Measurements from ENCODE around the gene MAP3K4.

Gene MAP3K4

DNA sequence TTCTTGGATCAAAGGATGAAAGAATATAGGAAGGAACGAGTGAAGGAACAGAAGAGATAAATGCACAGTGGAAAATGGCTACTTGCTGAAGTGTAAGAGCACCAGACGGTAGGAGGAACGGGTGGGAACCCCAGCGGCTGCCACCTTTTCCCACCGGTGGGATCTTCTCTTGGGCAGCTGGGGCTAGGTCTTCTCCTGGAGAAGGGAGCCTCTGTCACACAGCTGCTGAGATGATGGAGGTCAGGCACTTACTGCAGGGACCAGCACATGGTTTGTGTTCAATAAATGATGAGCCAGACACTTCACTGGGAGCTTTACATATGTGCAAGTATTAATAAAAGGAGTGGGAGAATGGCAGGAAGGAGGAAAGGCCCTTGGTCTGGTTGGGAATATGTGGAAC is 158.6 kb downstream of the MAP3K4 start:
- Histone ChIP-seq H3K36me3 (ENCODE audit: insufficient read depth, low read length) (no peaks in the 10 kb centered on the region), H3K79me2 (ENCODE audit: insufficient read depth, low read length) (no peaks in the 10 kb centered on the region), H3K4me2 (ENCODE audit: low read depth, low read length, poor library complexity, severe bottlenecking) (no peak overlapping the region), H3F3A (ENCODE audit: low read depth) (no peaks in the 10 kb centered on the region), H3K9me3 (ENCODE audit: insufficient read depth, low read depth, low read length) (no peaks in the 10 kb centered on the region), H3K27me3 (ENCODE audit: insufficient read depth, low read length, poor library complexity, severe bottlenecking) (no peaks in the 10 kb centered on the region), H2AFZ (ENCODE audit: low read length) (no peak overlapping the region), H3K4me3 (ENCODE audit: low read length, poor library complexity, severe bottlenecking) (no peak overlapping the region), H3K9ac (ENCODE audit: low read depth, low read length, poor library complexity, severe bottlenecking) (no peak overlapping the region), H4K20me1 (ENCODE audit: insufficient read depth, low read length, poor library complexity, severe bottlenecking) (no peaks in the 10 kb centered on the region), H3K4me1 (ENCODE audit: insufficient read depth, low read length, poor library complexity, severe bottlenecking) (no peaks in the 10 kb centered on the region), H3K9me2 (replicated peaks; ENCODE audit: low read depth, low read length) (no peaks in the 10 kb centered on the region)
- TF ChIP-seq EZH2phosphoT487 (IDR thresholded peaks at IDR 0.05; ENCODE audit: borderline replicate concordance): no peak
- TF ChIP-seq, protein P1, sequence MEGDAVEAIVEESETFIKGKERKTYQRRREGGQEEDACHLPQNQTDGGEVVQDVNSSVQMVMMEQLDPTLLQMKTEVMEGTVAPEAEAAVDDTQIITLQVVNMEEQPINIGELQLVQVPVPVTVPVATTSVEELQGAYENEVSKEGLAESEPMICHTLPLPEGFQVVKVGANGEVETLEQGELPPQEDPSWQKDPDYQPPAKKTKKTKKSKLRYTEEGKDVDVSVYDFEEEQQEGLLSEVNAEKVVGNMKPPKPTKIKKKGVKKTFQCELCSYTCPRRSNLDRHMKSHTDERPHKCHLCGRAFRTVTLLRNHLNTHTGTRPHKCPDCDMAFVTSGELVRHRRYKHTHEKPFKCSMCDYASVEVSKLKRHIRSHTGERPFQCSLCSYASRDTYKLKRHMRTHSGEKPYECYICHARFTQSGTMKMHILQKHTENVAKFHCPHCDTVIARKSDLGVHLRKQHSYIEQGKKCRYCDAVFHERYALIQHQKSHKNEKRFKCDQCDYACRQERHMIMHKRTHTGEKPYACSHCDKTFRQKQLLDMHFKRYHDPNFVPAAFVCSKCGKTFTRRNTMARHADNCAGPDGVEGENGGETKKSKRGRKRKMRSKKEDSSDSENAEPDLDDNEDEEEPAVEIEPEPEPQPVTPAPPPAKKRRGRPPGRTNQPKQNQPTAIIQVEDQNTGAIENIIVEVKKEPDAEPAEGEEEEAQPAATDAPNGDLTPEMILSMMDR (conservative IDR thresholded peaks at IDR 0.05; ENCODE audit: low read length): no peak

DNA sequence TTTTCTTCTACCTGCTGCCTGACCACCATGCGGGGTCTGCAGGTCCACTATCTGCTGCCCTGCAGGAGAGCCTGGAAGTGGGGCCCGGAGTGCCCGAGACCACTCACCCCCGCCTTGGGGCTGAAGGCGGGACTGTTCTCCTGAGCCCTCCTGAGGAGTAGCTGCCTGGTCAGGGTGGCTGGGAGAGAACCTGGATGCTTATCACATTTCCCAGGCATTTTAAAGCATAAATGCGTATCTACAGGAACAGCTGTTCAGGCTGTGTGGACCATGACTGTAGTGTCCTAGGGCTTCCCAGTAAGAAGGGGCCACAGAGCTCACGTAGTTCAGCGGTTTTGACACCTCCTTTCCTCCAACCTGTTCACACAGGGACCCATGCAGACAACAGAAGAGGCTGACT is 159.0 kb downstream of the MAP3K4 start:
- no peaks in the 10 kb centered on the region for H3K9me3 ChIP-seq (ENCODE audit: insufficient read depth, low read depth, low read length)
- H4K20me1 ChIP-seq (ENCODE audit: insufficient read depth, low read length, poor library complexity, severe bottlenecking): no peaks in the 10 kb centered on the region
- no peak overlapping the region for H3K9ac ChIP-seq (ENCODE audit: low read depth, low read length, poor library complexity, severe bottlenecking)
- H2AFZ ChIP-seq (ENCODE audit: low read length): no peak overlapping the region
- H3F3A ChIP-seq (ENCODE audit: low read depth): no peaks in the 10 kb centered on the region
- TF ChIP-seq, protein P1 (conservative IDR thresholded peaks at IDR 0.05; ENCODE audit: low read length): no peak
- TF ChIP-seq EZH2phosphoT487 (IDR thresholded peaks at IDR 0.05; ENCODE audit: borderline replicate concordance): no peak
- H3K9me2 ChIP-seq (replicated peaks; ENCODE audit: low read depth, low read length): no peaks in the 10 kb centered on the region
- H3K27me3 ChIP-seq (ENCODE audit: insufficient read depth, low read length, poor library complexity, severe bottlenecking): no peaks in the 10 kb centered on the region
- H3K4me1 ChIP-seq (ENCODE audit: insufficient read depth, low read length, poor library complexity, severe bottlenecking): no peaks in the 10 kb centered on the region
- H3K79me2 ChIP-seq (ENCODE audit: insufficient read depth, low read length): no peaks in the 10 kb centered on the region
- H3K4me3 ChIP-seq (ENCODE audit: low read length, poor library complexity, severe bottlenecking): no peak overlapping the region
- H3K36me3 ChIP-seq (ENCODE audit: insufficient read depth, low read length): no peaks in the 10 kb centered on the region
- no peak overlapping the region for H3K4me2 ChIP-seq (ENCODE audit: low read depth, low read length, poor library complexity, severe bottlenecking)

DNA sequence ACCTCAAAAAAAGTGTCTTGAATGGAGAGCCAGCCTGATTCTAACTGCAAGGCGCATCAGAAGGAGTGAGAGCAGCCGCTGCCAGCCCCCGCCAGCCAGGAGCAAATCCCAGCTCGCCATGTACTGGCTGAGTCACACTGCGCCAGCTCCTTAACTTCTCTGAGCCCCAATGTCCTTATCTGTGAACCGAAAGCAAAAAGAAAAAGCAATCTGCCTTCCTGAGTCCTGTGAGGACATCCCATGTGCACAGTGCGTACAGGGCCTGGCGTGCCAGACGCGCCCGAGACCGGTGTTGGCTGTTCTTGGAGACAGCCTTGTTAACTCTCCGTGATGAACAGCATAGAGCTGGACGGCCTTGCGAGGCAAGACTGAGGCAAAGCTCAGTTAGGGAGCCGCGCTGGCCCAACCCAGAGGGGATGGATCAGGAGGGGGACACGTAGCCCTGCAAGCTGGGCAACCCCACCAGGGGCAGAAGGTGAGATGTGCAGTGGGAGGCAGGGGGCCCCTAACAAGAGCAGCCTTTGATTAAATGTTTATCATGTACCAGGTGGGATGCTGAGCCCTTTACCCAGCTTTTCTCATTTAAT is 159.6 kb downstream of the MAP3K4 start:
- Histone ChIP-seq H3F3A (ENCODE audit: low read depth) (no peaks in the 10 kb centered on the region), H2AFZ (ENCODE audit: low read length) (no peak overlapping the region), H3K36me3 (ENCODE audit: insufficient read depth, low read length) (no peaks in the 10 kb centered on the region), H3K9me3 (ENCODE audit: insufficient read depth, low read depth, low read length) (no peaks in the 10 kb centered on the region), H3K4me2 (ENCODE audit: low read depth, low read length, poor library complexity, severe bottlenecking) (no peak overlapping the region), H3K27me3 (ENCODE audit: insufficient read depth, low read length, poor library complexity, severe bottlenecking) (no peaks in the 10 kb centered on the region), H3K9me2 (replicated peaks; ENCODE audit: low read depth, low read length) (no peaks in the 10 kb centered on the region), H4K20me1 (ENCODE audit: insufficient read depth, low read length, poor library complexity, severe bottlenecking) (no peaks in the 10 kb centered on the region), H3K9ac (ENCODE audit: low read depth, low read length, poor library complexity, severe bottlenecking) (no peak overlapping the region), H3K79me2 (ENCODE audit: insufficient read depth, low read length) (no peaks in the 10 kb centered on the region), H3K4me3 (ENCODE audit: low read length, poor library complexity, severe bottlenecking) (no peak overlapping the region), H3K4me1 (ENCODE audit: insufficient read depth, low read length, poor library complexity, severe bottlenecking) (no peaks in the 10 kb centered on the region)
- no peak for TF ChIP-seq EZH2phosphoT487 (IDR thresholded peaks at IDR 0.05; ENCODE audit: borderline replicate concordance)
- TF ChIP-seq, protein P1 (conservative IDR thresholded peaks at IDR 0.05; ENCODE audit: low read length): no peak
